Astrocyte of the cerebellum (primary cell): ENCODE data around the gene NME9.

Experiments
- DNase-seq: peaks from one replicate; pipeline ENCODE4 v3.0.0-alpha.2; 2011; ENCODE audit warnings: low read depth
- H3K4me3 ChIP-seq: 2 replicates; pipeline ENCODE4 v1.5.1; 2011; ENCODE audit warnings: mild to moderate bottlenecking, low read depth, low read length, moderate library complexity
- CTCF ChIP-seq: IDR thresholded peaks from 2 replicates; pipeline ENCODE4 v1.5.1; 2012; ENCODE audit warnings: low read length, low read depth, moderate library complexity, mild to moderate bottlenecking; ENCODE audit errors: missing control alignments
- in situ Hi-C: cut with HindIII; loops from 2 replicates; pipeline ENCODE4 v1.10.0; 2017; ENCODE audit warnings: low sequenced_read_pairs

The NME9 gene

GRCh38 chr3:138308783-138309182 lies 20.9 kb downstream of the NME9 start:
- no peak for DNase-seq
- H3K4me3 ChIP-seq: no peak overlapping the region
- in situ Hi-C loops: no loop called here
- no peak for TF ChIP-seq CTCF

- TF ChIP-seq CTCF: no peak
- no peak overlapping the region for H3K4me3 ChIP-seq
- in situ Hi-C loops: no loop called here
- no peak for DNase-seq
These were observed 21.8 kb downstream of the NME9 start for GRCh38 chr3:138307899-138308298.

GRCh38 chr3:138303474-138303873 lies 26.2 kb downstream of the NME9 start:
- no peak overlapping the region for H3K4me3 ChIP-seq
- in situ Hi-C loops: no loop called here
- DNase-seq: no peak
- TF ChIP-seq CTCF: no peak

- in situ Hi-C loops: no loop called here
- TF ChIP-seq CTCF: no peak
These were observed 29.0 kb downstream of the NME9 start for GRCh38 chr3:138300647-138301046.

GRCh38 chr3:138297876-138298275 lies 31.8 kb downstream of the NME9 start:
- no peak overlapping the region for H3K4me3 ChIP-seq
- in situ Hi-C loops: no loop called here
- no peak for DNase-seq
- TF ChIP-seq CTCF: no peak

More at GRCh38 chr3:138300647-138301046, 29.0 kb downstream of the NME9 start:
- H3K4me3 ChIP-seq: no peak overlapping the region
- DNase-seq: no peak

GRCh38 chr3:138297059-138297607 lies 32.5 kb downstream of the NME9 start:
- H3K4me3 ChIP-seq: no peak overlapping the region
- TF ChIP-seq CTCF: no peak
- in situ Hi-C loops: no loop called here
- no peak for DNase-seq

- in situ Hi-C loops: no loop called here
- DNase-seq: no peak
- no peak for TF ChIP-seq CTCF
- no peak overlapping the region for H3K4me3 ChIP-seq
These were observed 33.0 kb downstream of the NME9 start for GRCh38 chr3:138296639-138297038.
